GM12891 (cell line): Measurements from ENCODE around the gene TGFBI.

Source experiments
- PAX5 ChIP-seq: IDR thresholded peaks from 2 replicates; pipeline ENCODE4 v1.6.1; 2011; ENCODE audit warnings: low read length, moderate library complexity, mild to moderate bottlenecking; ENCODE audit not compliant: insufficient read depth, severe bottlenecking
- POLR2A ChIP-seq: IDR thresholded peaks from 2 replicates; pipeline ENCODE4 v1.6.1; 2011; ENCODE audit warnings: low read depth, low read length, control low read depth
- POLR2AphosphoS5 ChIP-seq: IDR thresholded peaks from 2 replicates; pipeline ENCODE4 v1.6.1; 2011; ENCODE audit warnings: low read depth, low read length, control low read depth
- SPI1 ChIP-seq: IDR thresholded peaks from 2 replicates; pipeline ENCODE4 v1.6.1; 2011; ENCODE audit warnings: low read depth, low read length, control low read depth
- TAF1 ChIP-seq: IDR thresholded peaks from 2 replicates; pipeline ENCODE4 v1.6.1; 2011; ENCODE audit warnings: low read depth, low read length, control low read depth

GRCh38 chr5:136032564-136032963, 3.8 kb downstream of the TGFBI start:
- no peak for TF ChIP-seq POLR2A
- no peak for TF ChIP-seq POLR2AphosphoS5
- TF ChIP-seq SPI1 = no peak
- TF ChIP-seq TAF1 = no peak
- TF ChIP-seq PAX5 = no peak
